Neural progenitor cell (in vitro differentiated cells): ENCODE measurements around the gene COCH.

Experiments used
- CTCF ChIP-seq: fragments of 200-600 bp; sonication (generic); IDR thresholded peaks from 2 replicates; pipeline ENCODE4 v1.5.1; 2017; ENCODE audit warnings: antibody characterized with exemption, mild to moderate bottlenecking
- EZH2 ChIP-seq: fragments of 200-600 bp; sonication (generic); IDR thresholded peaks from 2 replicates; pipeline ENCODE4 v1.6.1; 2017; ENCODE audit warnings: antibody characterized with exemption, mild to moderate bottlenecking, moderate library complexity

GRCh38 chr14:30908826-30909225 is 34.5 kb downstream of the COCH start:
- TF ChIP-seq CTCF, result no peak
- no peak for TF ChIP-seq EZH2
